H1 (cell line): ENCODE measurements around the gene SEC22C. TPM values are rescaled to one million over a fixed set of nuclear protein-coding genes. Genes with fewer than 3 reads are reported as not detected.

Source experiments
- CHD7 ChIP-seq: fragments of 300-600 bp; sonication (generic); IDR thresholded peaks from 2 replicates; pipeline ENCODE4 v1.7.1; 2012; ENCODE audit warnings: low read length, moderate library complexity, mild to moderate bottlenecking, inconsistent platforms; ENCODE audit not compliant: insufficient replicate concordance
- CTBP2 ChIP-seq: IDR thresholded peaks from 2 replicates; pipeline ENCODE4 v1.7.0; 2011; ENCODE audit warnings: borderline replicate concordance, mild to moderate bottlenecking, moderate library complexity, mixed read lengths, low read length; ENCODE audit not compliant: insufficient read depth, insufficient read length
- KDM1A ChIP-seq: fragments of 200-600, 300-600 bp; sonication (generic); IDR thresholded peaks from 2 replicates; pipeline ENCODE4 v1.7.1; 2016; ENCODE audit warnings: mild to moderate bottlenecking, low read length, borderline replicate concordance
- KDM5A ChIP-seq: fragments of 200-600 bp; IDR thresholded peaks from 2 replicates; pipeline ENCODE4 v1.7.1; 2012; ENCODE audit warnings: mild to moderate bottlenecking, low read length, inconsistent platforms, mixed read lengths
- NRF1 ChIP-seq: IDR thresholded peaks from 2 replicates; pipeline ENCODE4 v1.6.1; 2011; ENCODE audit warnings: mild to moderate bottlenecking, low read depth, low read length, improper control_type of control experiment
- POLR2AphosphoS5 ChIP-seq: IDR thresholded peaks from 2 replicates; pipeline ENCODE4 v1.6.1; 2011; ENCODE audit warnings: low read depth, low read length
- RXRA ChIP-seq: IDR thresholded peaks from 2 replicates; pipeline ENCODE4 v1.6.1; 2011; ENCODE audit warnings: low read depth, mild to moderate bottlenecking, low read length, moderate library complexity; ENCODE audit not compliant: insufficient read depth
- SAP30 ChIP-seq: fragments of 300-600 bp; sonication (generic); IDR thresholded peaks from 2 replicates; pipeline ENCODE4 v1.7.1; 2012; ENCODE audit warnings: low read length, moderate library complexity, mild to moderate bottlenecking, inconsistent platforms; ENCODE audit not compliant: insufficient read depth, insufficient replicate concordance
- SP2 ChIP-seq: IDR thresholded peaks from 2 replicates; pipeline ENCODE4 v1.6.1; 2012; ENCODE audit warnings: mild to moderate bottlenecking, low read length, inconsistent platforms
- TEAD4 ChIP-seq: IDR thresholded peaks from 2 replicates; pipeline ENCODE4 v1.6.1; 2012; ENCODE audit warnings: low read depth, low read length, inconsistent platforms, mixed read lengths
- USF2 ChIP-seq: IDR thresholded peaks from 2 replicates; pipeline ENCODE4 v1.6.1; 2011; ENCODE audit warnings: low read length, improper control_type of control experiment
- polyA plus RNA-seq, 7 experiments: library from polyadenylated mRNA; depleted of rRNA in 3 of 7; stranded (reverse) in 5 of 7; unstranded in 2 of 7; fragments of >200 nt in 5 of 7; fragments of 200-250 nt in 2 of 7; gene quantifications; 1 replicate in 5 of 7; 2 replicates in 1 of 7; 4 replicates in 1 of 7; pipeline versions ENCODE4 v1.2.1 to v1.2.3, GENCODE V29; 2011 to 2013; ENCODE audit warnings: missing spikeins in 2 of 7, mixed read lengths in 2 of 7
- total RNA-seq: library from RNA; stranded (reverse); fragmentation: NEBNext Ultra II Directional; extraction: Animal tissue kit (Norgen Biotek cat#: 25700); gene quantifications from 2 replicates; pipeline ENCODE4 v1.2.1, GENCODE V29; 2021

The SEC22C gene
- total and polyA plus RNA-seq, 2 of the 8 experiments (the other 6 are each of a cell fraction or from before 2014, with no cell fraction given), result 23.4 to 38.3 TPM

GRCh38 chr3:42595682-42596081 is 13.9 kb upstream of the SEC22C start (continued):
- TF ChIP-seq CHD7 (no peak), RXRA (no peak), KDM5A (no peak), USF2 (no peak), NRF1 (no peak), TEAD4 (no peak), KDM1A (no peak), CTBP2 (no peak), SAP30 (no peak), SP2 (no peak), POLR2AphosphoS5 (no peak)
